Esophagus squamous epithelium (tissue), 5 donors: ENCODE results near the gene TMTC1. TPM values are rescaled to one million over a fixed set of nuclear protein-coding genes. Genes with fewer than 3 reads are reported as not detected.

Experiments used
- DNase-seq: peaks from one replicate; lab custom pipeline; 2025; lab: John Stamatoyannopoulos, UW
- H3K27ac ChIP-seq, 4 donors: fragments of 200-600 bp; sonication (generic); one replicate each; pipeline ENCODE4 v1.5.1; 2016 to 2019; ENCODE audit warnings: mild to moderate bottlenecking in 1 of 4
- H3K27me3 ChIP-seq, 4 donors: fragments of 200-600 bp; sonication (generic); 1 replicate in 3 of 4; 2 replicates in 1 of 4; pipeline versions ENCODE4 v1.5.1 to v1.6.0; 2017 to 2021; ENCODE audit warnings: antibody characterized with exemption in 1 of 4
- H3K36me3 ChIP-seq, 3 donors: fragments of 200-600 bp; sonication (generic); one replicate each; pipeline ENCODE4 v1.5.1; 2016 to 2019
- H3K4me1 ChIP-seq, 3 donors: fragments of 200-600 bp; sonication (generic); one replicate each; pipeline ENCODE4 v1.5.1; 2017 to 2019
- H3K4me3 ChIP-seq, 4 donors: fragments of 200-600 bp; sonication (generic); 1 replicate in 3 of 4; 2 replicates in 1 of 4; pipeline ENCODE4 v1.5.1; 2016 to 2019; ENCODE audit warnings: mild to moderate bottlenecking in 2 of 4, moderate library complexity in 1 of 4
- H3K9me3 ChIP-seq, 3 donors: fragments of 200-600 bp; sonication (generic); one replicate each; pipeline ENCODE4 v1.5.1; 2016 to 2019
- CTCF ChIP-seq, 6 experiments: fragments of 450-650 bp in 4 of 6; fragments of 200-600 bp in 2 of 6; sonication (generic) in 2 of 6; IDR thresholded peaks; one replicate each; pipeline ENCODE4 v1.5.1; 2016 to 2019; ENCODE audit warnings: antibody characterized with exemption in 6 of 6, mild to moderate bottlenecking in 4 of 6, moderate library complexity in 4 of 6
- POLR2A ChIP-seq, 4 donors: fragments of 450-650 bp; IDR thresholded peaks; one replicate each; pipeline ENCODE4 v1.6.1; 2017; ENCODE audit warnings: antibody characterized with exemption in 4 of 4, mild to moderate bottlenecking in 4 of 4, moderate library complexity in 3 of 4
- WGBS, 2 donors: methylation state at CpG; one replicate each; pipeline ENCODE4 v1.1.5; 2018; 5-methylcytosine and 5-hydroxymethylcytosine counted together
- intact Hi-C: fragments of 100-400 bp; cut with DNase I; formaldehyde crosslinking; loops from one replicate; pipeline ENCODE4 v1.15.0; 2022
- total RNA-seq, 4 donors: library from RNA; depleted of rRNA; stranded (reverse); fragments of >200 nt; gene quantifications; one replicate each; pipeline ENCODE4 v1.1.0, GENCODE V29; 2016
- donor health status: DM: yes; HTN: yes; CAD: no.

TMTC1 gene
- total RNA-seq, 4 donors from 2014 or later = 2.5 to 31.9 (median 14.7) TPM

DNA sequence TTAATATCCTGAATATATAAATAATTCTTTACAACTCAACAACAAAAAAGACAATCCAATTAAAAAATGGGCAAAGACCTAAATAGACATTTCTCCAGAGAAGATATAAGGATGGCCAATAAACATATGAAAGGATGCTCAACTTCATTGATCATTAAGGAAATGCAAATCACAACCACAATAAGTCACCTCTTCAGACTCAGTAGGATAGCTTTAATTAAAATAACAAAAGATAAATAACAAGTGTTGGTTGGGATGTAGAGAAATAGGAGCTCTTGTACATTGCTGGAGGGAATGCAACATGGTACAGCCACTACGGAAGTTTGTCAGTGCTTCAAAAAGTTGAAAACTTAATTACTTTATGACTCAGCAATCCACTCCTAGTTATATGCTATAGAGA is 156.5 kb downstream of the TMTC1 start:
- no peaks in the 10 kb centered on the region for H3K9me3 ChIP-seq
- DNase-seq = no peak
- intact Hi-C loops = no loop called here
- TF ChIP-seq POLR2A (IDR thresholded peaks at IDR 0.05) = no peak
- peaks cover 0 to 10% (median 9%) of the 10 kb centered on the region in 3 donors for H3K4me1 ChIP-seq
- no peaks in the 10 kb centered on the region for H3K36me3 ChIP-seq
- no peaks in the 10 kb centered on the region for H3K27me3 ChIP-seq
- 71 to 80% methylated on average over 1 of the region's 1 CpG for WGBS, 2 donors
- H3K4me3 ChIP-seq = no peak overlapping the region
- H3K27ac ChIP-seq = no peak overlapping the region

DNA sequence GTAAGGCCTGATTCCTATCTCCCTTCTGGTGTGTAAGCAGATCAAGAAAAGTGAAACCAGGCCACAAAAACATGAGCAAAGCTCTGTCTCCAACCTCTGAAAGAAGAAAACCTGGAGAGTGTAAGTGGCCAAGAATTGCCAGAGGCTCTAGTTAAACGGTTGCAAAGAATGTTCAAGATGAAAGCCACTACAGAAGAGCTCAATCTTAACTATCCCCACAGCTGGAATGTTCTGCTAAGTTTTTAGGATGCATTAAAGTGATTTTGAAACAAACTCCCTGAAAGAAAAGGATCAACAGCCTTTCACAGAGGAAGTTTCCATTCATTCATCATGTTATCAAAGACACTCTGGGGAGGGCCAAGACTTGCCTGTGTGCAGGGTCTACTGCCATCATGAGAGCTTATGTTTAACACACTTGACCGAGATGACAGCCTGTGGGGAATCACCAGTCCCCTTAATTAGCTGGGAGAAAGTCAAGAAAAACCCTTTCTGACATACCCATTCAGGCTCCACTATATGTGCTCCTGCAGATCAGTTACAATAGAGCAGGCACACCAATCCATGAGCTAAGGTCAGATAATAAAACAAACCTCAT is 158.3 kb downstream of the TMTC1 start:
- no peak for DNase-seq
- H3K4me3 ChIP-seq = no peak overlapping the region
- WGBS, 2 donors = 21 to 30% methylated on average over 2 of the region's 2 CpGs
- no peaks in the 10 kb centered on the region for H3K36me3 ChIP-seq
- intact Hi-C loops = no loop called here
- TF ChIP-seq POLR2A (IDR thresholded peaks at IDR 0.05) = no peak
- no peak for TF ChIP-seq CTCF (IDR thresholded peaks at IDR 0.05)
- no peaks in the 10 kb centered on the region for H3K9me3 ChIP-seq
- no peak overlapping the region for H3K27ac ChIP-seq
- peaks cover 0 to 10% (median 9%) of the 10 kb centered on the region in 3 donors for H3K4me1 ChIP-seq
- H3K27me3 ChIP-seq = no peaks in the 10 kb centered on the region

- no peak for TF ChIP-seq CTCF (IDR thresholded peaks at IDR 0.05)
- no peak for TF ChIP-seq POLR2A (IDR thresholded peaks at IDR 0.05)
- Histone ChIP-seq H3K36me3 (no peaks in the 10 kb centered on the region), H3K27ac (no peak overlapping the region), H3K4me1 (peaks cover 0 to 10% (median 9%) of the 10 kb centered on the region in 3 donors), H3K27me3 (no peaks in the 10 kb centered on the region), H3K9me3 (no peaks in the 10 kb centered on the region), H3K4me3 (no peak overlapping the region)
- intact Hi-C loops = no loop called here
- WGBS, 2 donors = 83 to 89% methylated on average over 1 of the region's 1 CpG
- DNase-seq = no peak
These were observed 161.5 kb downstream of the TMTC1 start for GRCh38 chr12:29622251-29622650.

GRCh38 chr12:29620030-29620429 is 163.7 kb downstream of the TMTC1 start:
- Histone ChIP-seq H3K27ac (no peak overlapping the region), H3K9me3 (no peaks in the 10 kb centered on the region), H3K4me3 (no peak overlapping the region), H3K4me1 (peaks cover 0 to 5% (median 2%) of the 10 kb centered on the region in 3 donors), H3K36me3 (no peaks in the 10 kb centered on the region), H3K27me3 (no peaks in the 10 kb centered on the region)
- intact Hi-C loops = no loop called here
- 87 to 94% methylated on average over 1 of the region's 1 CpG for WGBS, 2 donors
- no peak for DNase-seq
- TF ChIP-seq CTCF (IDR thresholded peaks at IDR 0.05) = no peak
- TF ChIP-seq POLR2A (IDR thresholded peaks at IDR 0.05) = no peak

GRCh38 chr12:29617407-29617803 is 166.3 kb downstream of the TMTC1 start:
- intact Hi-C loops = no loop called here
- H3K27me3 ChIP-seq = no peaks in the 10 kb centered on the region
- TF ChIP-seq CTCF (IDR thresholded peaks at IDR 0.05) (no peak), POLR2A (IDR thresholded peaks at IDR 0.05) (no peak)
- no peak overlapping the region for H3K27ac ChIP-seq
- no peaks in the 10 kb centered on the region for H3K9me3 ChIP-seq
- no peaks in the 10 kb centered on the region for H3K4me1 ChIP-seq
- no peaks in the 10 kb centered on the region for H3K36me3 ChIP-seq
- DNase-seq = no peak
- no peak overlapping the region for H3K4me3 ChIP-seq
- WGBS, 2 donors = 55 to 56% methylated on average over 1 of the region's 1 CpG
